Measurements from ENCODE around the gene ABCA7.

ABCA7 gene

DNA sequence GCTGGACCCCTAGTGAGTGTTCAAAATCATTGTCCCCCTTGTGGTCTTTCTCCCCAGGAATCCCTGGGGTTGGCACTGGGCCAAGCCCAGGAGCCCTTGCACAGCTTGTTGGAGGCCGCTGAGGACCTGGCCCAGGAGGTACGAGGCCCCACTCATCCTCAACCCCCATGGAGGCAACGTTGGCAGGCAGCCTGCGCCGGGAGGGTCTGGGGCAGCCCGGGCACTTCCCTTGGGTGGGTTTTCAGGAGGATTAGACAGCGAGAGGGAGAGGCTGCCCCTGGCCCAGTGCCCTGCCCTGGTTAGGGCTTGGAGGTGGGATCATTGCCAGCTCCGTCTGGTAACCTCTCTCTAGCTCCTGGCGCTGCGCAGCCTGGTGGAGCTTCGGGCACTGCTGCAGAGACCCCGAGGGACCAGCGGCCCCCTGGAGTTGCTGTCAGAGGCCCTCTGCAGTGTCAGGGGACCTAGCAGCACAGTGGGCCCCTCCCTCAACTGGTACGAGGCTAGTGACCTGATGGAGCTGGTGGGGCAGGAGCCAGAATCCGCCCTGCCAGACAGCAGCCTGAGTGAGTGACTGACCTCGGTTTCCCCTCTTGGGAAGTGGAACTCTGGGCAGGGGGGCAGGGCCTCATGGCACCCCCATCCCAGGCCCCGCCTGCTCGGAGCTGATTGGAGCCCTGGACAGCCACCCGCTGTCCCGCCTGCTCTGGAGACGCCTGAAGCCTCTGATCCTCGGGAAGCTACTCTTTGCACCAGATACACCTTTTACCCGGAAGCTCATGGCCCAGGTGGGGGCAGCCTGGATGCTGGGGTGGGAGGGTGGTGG, 3.0 kb downstream of the ABCA7 start:
- Histone ChIP-seq H3K4me3 (ENCODE audit: low read depth, low read length) (no peak overlapping the region), H2AFZ (ENCODE audit: low read length, unreplicated experiment) (no peak overlapping the region), H3K27ac (ENCODE audit: low read depth, low read length) (no peak overlapping the region)

GRCh38 chr19:1045247-1045603, 5.3 kb downstream of the ABCA7 start:
- no peaks in the 10 kb centered on the region for H3K36me3 ChIP-seq (ENCODE audit: insufficient read depth, low read length)

More for the DNA sequence above, 3.0 kb downstream of the ABCA7 start:
- H3K79me2 ChIP-seq (ENCODE audit: control insufficient read depth, insufficient read depth, low read length, unreplicated experiment) = no peaks in the 10 kb centered on the region
- H3K36me3 ChIP-seq (ENCODE audit: insufficient read depth, low read length) = no peaks in the 10 kb centered on the region
- H3K4me1 ChIP-seq (ENCODE audit: control insufficient read depth, insufficient read depth, low read length, unreplicated experiment) = peaks cover 2% of the 10 kb centered on the region
- no peaks in the 10 kb centered on the region for H3K27me3 ChIP-seq (ENCODE audit: insufficient read depth, low read length)

GRCh38 chr19:1046117-1046626, 6.3 kb downstream of the ABCA7 start:
- Histone ChIP-seq H3K79me2 (ENCODE audit: control insufficient read depth, insufficient read depth, low read length, unreplicated experiment) (no peaks in the 10 kb centered on the region), H2AFZ (ENCODE audit: low read length, unreplicated experiment) (no peak overlapping the region), H3K27ac (ENCODE audit: low read depth, low read length) (no peak overlapping the region), H3K4me3 (ENCODE audit: low read depth, low read length) (no peak overlapping the region), H3K4me1 (ENCODE audit: control insufficient read depth, insufficient read depth, low read length, unreplicated experiment) (no peaks in the 10 kb centered on the region), H3K36me3 (ENCODE audit: insufficient read depth, low read length) (no peaks in the 10 kb centered on the region), H3K27me3 (ENCODE audit: insufficient read depth, low read length) (no peaks in the 10 kb centered on the region)

More at GRCh38 chr19:1045247-1045603, 5.3 kb downstream of the ABCA7 start:
- Histone ChIP-seq H3K27me3 (ENCODE audit: insufficient read depth, low read length) (no peaks in the 10 kb centered on the region), H3K4me1 (ENCODE audit: control insufficient read depth, insufficient read depth, low read length, unreplicated experiment) (no peaks in the 10 kb centered on the region), H2AFZ (ENCODE audit: low read length, unreplicated experiment) (no peak overlapping the region), H3K79me2 (ENCODE audit: control insufficient read depth, insufficient read depth, low read length, unreplicated experiment) (no peaks in the 10 kb centered on the region), H3K4me3 (ENCODE audit: low read depth, low read length) (no peak overlapping the region), H3K27ac (ENCODE audit: low read depth, low read length) (no peak overlapping the region)

GRCh38 chr19:1046836-1047695, 7.2 kb downstream of the ABCA7 start:
- H3K4me1 ChIP-seq (ENCODE audit: control insufficient read depth, insufficient read depth, low read length, unreplicated experiment) = no peaks in the 10 kb centered on the region
- H3K4me3 ChIP-seq (ENCODE audit: low read depth, low read length) = no peak overlapping the region
- H2AFZ ChIP-seq (ENCODE audit: low read length, unreplicated experiment) = no peak overlapping the region
- H3K36me3 ChIP-seq (ENCODE audit: insufficient read depth, low read length) = no peaks in the 10 kb centered on the region
- no peak overlapping the region for H3K27ac ChIP-seq (ENCODE audit: low read depth, low read length)
- no peaks in the 10 kb centered on the region for H3K27me3 ChIP-seq (ENCODE audit: insufficient read depth, low read length)
- H3K79me2 ChIP-seq (ENCODE audit: control insufficient read depth, insufficient read depth, low read length, unreplicated experiment) = no peaks in the 10 kb centered on the region

GRCh38 chr19:1047696-1048147, 7.8 kb downstream of the ABCA7 start:
- Histone ChIP-seq H3K79me2 (ENCODE audit: control insufficient read depth, insufficient read depth, low read length, unreplicated experiment) (no peaks in the 10 kb centered on the region), H3K36me3 (ENCODE audit: insufficient read depth, low read length) (no peaks in the 10 kb centered on the region), H3K4me1 (ENCODE audit: control insufficient read depth, insufficient read depth, low read length, unreplicated experiment) (no peaks in the 10 kb centered on the region), H3K27ac (ENCODE audit: low read depth, low read length) (no peak overlapping the region), H3K27me3 (ENCODE audit: insufficient read depth, low read length) (no peaks in the 10 kb centered on the region), H2AFZ (ENCODE audit: low read length, unreplicated experiment) (no peak overlapping the region), H3K4me3 (ENCODE audit: low read depth, low read length) (no peak overlapping the region)

DNA sequence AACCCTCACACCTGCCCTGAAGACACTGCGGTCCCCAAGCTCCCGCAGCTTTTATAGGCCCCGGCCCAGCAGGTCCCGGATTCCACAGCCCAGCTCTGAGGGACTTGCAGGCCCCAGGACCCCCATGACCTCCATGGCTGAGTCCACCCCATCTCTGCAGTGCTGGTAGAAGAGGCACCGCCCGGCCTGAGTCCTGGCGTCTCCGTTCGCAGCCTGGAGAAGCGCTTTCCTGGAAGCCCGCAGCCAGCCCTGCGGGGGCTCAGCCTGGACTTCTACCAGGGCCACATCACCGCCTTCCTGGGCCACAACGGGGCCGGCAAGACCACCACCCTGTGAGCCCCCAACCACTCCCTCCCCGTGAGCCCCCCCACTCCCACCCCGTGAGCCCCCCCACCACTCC, 9.2 kb downstream of the ABCA7 start:
- Histone ChIP-seq H3K4me1 (ENCODE audit: control insufficient read depth, insufficient read depth, low read length, unreplicated experiment) (no peaks in the 10 kb centered on the region), H2AFZ (ENCODE audit: low read length, unreplicated experiment) (no peak overlapping the region), H3K79me2 (ENCODE audit: control insufficient read depth, insufficient read depth, low read length, unreplicated experiment) (no peaks in the 10 kb centered on the region), H3K36me3 (ENCODE audit: insufficient read depth, low read length) (no peaks in the 10 kb centered on the region), H3K27ac (ENCODE audit: low read depth, low read length) (no peak overlapping the region), H3K4me3 (ENCODE audit: low read depth, low read length) (no peak overlapping the region), H3K27me3 (ENCODE audit: insufficient read depth, low read length) (no peaks in the 10 kb centered on the region)

GRCh38 chr19:1049800-1050199, 9.9 kb downstream of the ABCA7 start:
- H3K36me3 ChIP-seq (ENCODE audit: insufficient read depth, low read length) = no peaks in the 10 kb centered on the region
- H2AFZ ChIP-seq (ENCODE audit: low read length, unreplicated experiment) = no peak overlapping the region
- no peak overlapping the region for H3K4me3 ChIP-seq (ENCODE audit: low read depth, low read length)
- H3K4me1 ChIP-seq (ENCODE audit: control insufficient read depth, insufficient read depth, low read length, unreplicated experiment) = no peaks in the 10 kb centered on the region
- no peak overlapping the region for H3K27ac ChIP-seq (ENCODE audit: low read depth, low read length)
- H3K27me3 ChIP-seq (ENCODE audit: insufficient read depth, low read length) = no peaks in the 10 kb centered on the region
- H3K79me2 ChIP-seq (ENCODE audit: control insufficient read depth, insufficient read depth, low read length, unreplicated experiment) = no peaks in the 10 kb centered on the region

GRCh38 chr19:1050989-1051788, 11.3 kb downstream of the ABCA7 start:
- Histone ChIP-seq H2AFZ (ENCODE audit: low read length, unreplicated experiment) (no peak overlapping the region), H3K27ac (ENCODE audit: low read depth, low read length) (no peak overlapping the region), H3K79me2 (ENCODE audit: control insufficient read depth, insufficient read depth, low read length, unreplicated experiment) (no peaks in the 10 kb centered on the region), H3K4me1 (ENCODE audit: control insufficient read depth, insufficient read depth, low read length, unreplicated experiment) (no peaks in the 10 kb centered on the region), H3K36me3 (ENCODE audit: insufficient read depth, low read length) (no peaks in the 10 kb centered on the region), H3K4me3 (ENCODE audit: low read depth, low read length) (no peak overlapping the region), H3K27me3 (ENCODE audit: insufficient read depth, low read length) (no peaks in the 10 kb centered on the region)

DNA sequence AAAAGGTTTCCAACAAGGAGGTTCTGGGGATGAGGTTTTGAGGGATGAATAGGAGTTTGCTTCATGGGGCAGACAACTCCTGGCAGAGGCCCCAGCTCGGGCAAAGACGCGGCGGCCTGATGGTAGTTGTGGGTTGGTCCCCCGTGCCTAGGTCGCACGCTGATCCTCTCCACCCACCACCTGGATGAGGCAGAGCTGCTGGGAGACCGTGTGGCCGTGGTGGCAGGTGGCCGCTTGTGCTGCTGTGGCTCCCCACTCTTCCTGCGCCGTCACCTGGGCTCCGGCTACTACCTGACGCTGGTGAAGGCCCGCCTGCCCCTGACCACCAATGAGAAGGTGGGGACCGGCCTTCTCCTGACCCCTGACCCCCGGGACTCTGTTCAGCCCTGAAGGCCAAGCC, 11.9 kb downstream of the ABCA7 start:
- Histone ChIP-seq H3K4me1 (ENCODE audit: control insufficient read depth, insufficient read depth, low read length, unreplicated experiment) (no peaks in the 10 kb centered on the region), H3K36me3 (ENCODE audit: insufficient read depth, low read length) (no peaks in the 10 kb centered on the region), H3K27ac (ENCODE audit: low read depth, low read length) (no peak overlapping the region), H3K79me2 (ENCODE audit: control insufficient read depth, insufficient read depth, low read length, unreplicated experiment) (no peaks in the 10 kb centered on the region), H3K4me3 (ENCODE audit: low read depth, low read length) (no peak overlapping the region), H3K27me3 (ENCODE audit: insufficient read depth, low read length) (no peaks in the 10 kb centered on the region), H2AFZ (ENCODE audit: low read length, unreplicated experiment) (no peak overlapping the region)

- Histone ChIP-seq H3K27ac (ENCODE audit: low read depth, low read length) (no peak overlapping the region), H3K4me3 (ENCODE audit: low read depth, low read length) (no peak overlapping the region), H3K4me1 (ENCODE audit: control insufficient read depth, insufficient read depth, low read length, unreplicated experiment) (no peaks in the 10 kb centered on the region), H3K79me2 (ENCODE audit: control insufficient read depth, insufficient read depth, low read length, unreplicated experiment) (no peaks in the 10 kb centered on the region), H2AFZ (ENCODE audit: low read length, unreplicated experiment) (no peak overlapping the region), H3K36me3 (ENCODE audit: insufficient read depth, low read length) (no peaks in the 10 kb centered on the region), H3K27me3 (ENCODE audit: insufficient read depth, low read length) (no peaks in the 10 kb centered on the region)
Measured at GRCh38 chr19:1052349-1052975, 12.6 kb downstream of the ABCA7 start.
